Uterus (tissue), 2 donors: ENCODE results near the gene PPP1R9A.

Experiments used
- CTCF ChIP-seq, 4 experiments: fragments of 200-600 bp in 2 of 4; fragments of 450-650 bp in 2 of 4; sonication (generic) in 2 of 4; IDR thresholded peaks; one replicate each; pipeline ENCODE4 v1.5.1; 2016 to 2019; ENCODE audit warnings: antibody characterized with exemption in 4 of 4, mild to moderate bottlenecking in 2 of 4, moderate library complexity in 1 of 4
- POLR2A ChIP-seq, 2 donors: fragments of 450-650 bp; IDR thresholded peaks; one replicate each; pipeline ENCODE4 v1.6.1; 2016; ENCODE audit warnings: antibody characterized with exemption in 2 of 2, mild to moderate bottlenecking in 1 of 2, moderate library complexity in 1 of 2

GRCh38 chr7:95213148-95213547 lies 305.8 kb downstream of the PPP1R9A start:
- TF ChIP-seq POLR2A (IDR thresholded peaks at IDR 0.05): no peak
- no peak for TF ChIP-seq CTCF (IDR thresholded peaks at IDR 0.05)
